GM21576 (cell line): ENCODE measurements around the gene MT1F.

Experiments
- ATAC-seq: cut with Tn5 transposase; IDR thresholded peaks from one replicate; pipeline ENCODE4 v1.9.1; 2021; ENCODE audit warnings: mild to moderate bottlenecking, moderate library complexity; ENCODE audit not compliant: unreplicated experiment

The MT1F gene

DNA sequence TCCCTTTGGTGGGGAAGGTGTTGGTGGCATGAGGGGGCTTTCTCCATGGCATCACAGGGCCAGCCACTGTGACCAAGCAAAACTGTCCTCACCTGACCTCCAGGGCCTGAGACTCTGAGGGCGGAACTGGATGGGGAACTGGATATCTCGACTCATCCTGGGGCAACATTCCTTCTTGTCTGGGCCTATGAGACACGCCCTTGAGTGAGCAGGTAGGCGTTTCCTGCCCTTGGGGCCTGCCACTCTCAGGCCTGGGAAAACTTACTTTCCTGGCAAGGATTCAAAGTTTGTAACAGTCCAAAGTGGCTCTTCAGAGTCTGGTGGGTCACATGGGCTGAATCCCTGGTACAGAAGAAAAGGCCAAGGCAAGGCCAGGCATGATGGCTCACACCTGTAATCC lies 34.1 kb downstream of the MT1F start:
- ATAC-seq, result no peak

- no peak for ATAC-seq
These were observed 37.5 kb downstream of the MT1F start for GRCh38 chr16:56695246-56695645.

DNA sequence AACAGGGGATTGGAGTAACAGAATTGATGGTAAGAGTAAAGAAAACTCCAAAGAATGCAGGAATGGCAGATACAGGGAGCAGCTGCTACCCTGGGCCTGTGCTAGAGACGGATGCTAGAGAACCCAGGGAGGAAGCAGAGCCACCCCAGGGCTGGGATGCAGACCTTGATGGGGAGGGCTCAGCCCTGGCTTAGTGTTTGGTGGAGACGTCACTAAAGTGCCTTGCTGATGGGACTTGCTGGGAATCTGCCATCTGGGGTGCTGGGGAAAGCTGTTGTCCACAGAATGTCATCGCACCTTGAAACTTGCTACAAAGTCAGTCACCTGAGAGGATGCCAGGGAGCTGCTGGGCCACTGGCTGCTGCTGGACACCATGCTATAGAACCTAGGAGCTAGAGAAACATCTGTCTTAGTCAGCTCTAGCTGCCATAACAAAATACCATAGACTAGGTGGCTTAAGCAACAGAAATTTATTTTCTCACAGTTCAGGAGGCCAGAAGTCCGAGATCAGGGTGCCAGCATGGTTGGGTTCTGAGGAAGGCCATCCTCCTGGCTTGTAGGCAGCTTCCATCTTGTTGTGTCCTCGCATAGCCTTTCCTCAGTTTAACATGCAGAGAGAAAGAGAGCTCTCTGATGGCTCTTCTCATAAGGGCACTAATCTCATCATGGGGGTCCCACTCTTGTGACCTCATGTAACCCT lies 39.8 kb downstream of the MT1F start:
- ATAC-seq, result no peak

- ATAC-seq, result no peak
These were observed 42.4 kb downstream of the MT1F start for GRCh38 chr16:56700195-56700594.

- ATAC-seq, result no peak
These were observed 42.9 kb downstream of the MT1F start for GRCh38 chr16:56700631-56701030.

- ATAC-seq, result no peak
These were observed 43.8 kb downstream of the MT1F start for GRCh38 chr16:56701534-56701933.

DNA sequence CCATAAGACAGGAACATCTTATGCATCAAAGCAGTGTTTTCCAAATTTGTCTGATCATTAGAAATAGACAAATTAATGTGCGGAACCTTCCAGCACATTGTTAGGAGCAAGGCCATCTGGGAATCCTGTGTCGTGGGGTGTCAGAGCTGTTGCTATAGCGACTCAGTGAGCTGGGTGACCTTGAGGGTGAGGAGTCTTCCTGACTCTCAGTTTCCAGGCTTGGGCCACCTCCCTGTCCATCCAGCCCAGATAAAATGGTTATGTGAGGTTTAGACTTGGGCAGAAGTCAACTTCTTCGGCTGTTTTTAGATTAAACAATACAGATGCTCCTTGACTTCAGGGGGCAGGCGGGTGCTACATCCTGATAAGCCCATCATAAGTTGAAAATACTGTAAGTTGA lies 45.1 kb downstream of the MT1F start:
- no peak for ATAC-seq
